Muscle layer of duodenum (tissue), 2 donors: ENCODE data around the gene HOXB7.
A peak's percentile ranks its signal among the peaks of the same experiment; 100 is the strongest.

ENCODE experiments used
- H3K27ac ChIP-seq: one replicate; pipeline ENCODE4 v1.7.0; 2013; ENCODE audit warnings: mild to moderate bottlenecking, low read length
- H3K27me3 ChIP-seq: one replicate; pipeline ENCODE4 v1.7.0; 2013; ENCODE audit warnings: low read depth, mild to moderate bottlenecking, control low read depth, low read length
- H3K36me3 ChIP-seq, 2 donors: one replicate each; pipeline ENCODE4 v1.7.0; 2013; ENCODE audit warnings: low read length in 2 of 2, control low read depth in 1 of 2, mild to moderate bottlenecking in 1 of 2; ENCODE audit not compliant: insufficient read depth in 2 of 2, control insufficient read depth in 1 of 2
- H3K4me1 ChIP-seq, 2 donors: one replicate each; pipeline ENCODE4 v1.7.0; 2013; ENCODE audit warnings: low read length in 2 of 2, mild to moderate bottlenecking in 2 of 2, control low read depth in 1 of 2, moderate library complexity in 1 of 2; ENCODE audit not compliant: insufficient read depth in 2 of 2, control insufficient read depth in 1 of 2
- H3K4me3 ChIP-seq, 2 donors: one replicate each; pipeline ENCODE4 v1.7.0; 2013; ENCODE audit warnings: low read length in 2 of 2, low read depth in 1 of 2, mild to moderate bottlenecking in 1 of 2
- H3K9me3 ChIP-seq, 2 donors: one replicate each; pipeline ENCODE4 v1.7.0; 2013; ENCODE audit warnings: low read length in 2 of 2, control low read depth in 1 of 2, mild to moderate bottlenecking in 1 of 2; ENCODE audit not compliant: control insufficient read depth in 1 of 2
- donor health status: healthy.

The HOXB7 gene

DNA sequence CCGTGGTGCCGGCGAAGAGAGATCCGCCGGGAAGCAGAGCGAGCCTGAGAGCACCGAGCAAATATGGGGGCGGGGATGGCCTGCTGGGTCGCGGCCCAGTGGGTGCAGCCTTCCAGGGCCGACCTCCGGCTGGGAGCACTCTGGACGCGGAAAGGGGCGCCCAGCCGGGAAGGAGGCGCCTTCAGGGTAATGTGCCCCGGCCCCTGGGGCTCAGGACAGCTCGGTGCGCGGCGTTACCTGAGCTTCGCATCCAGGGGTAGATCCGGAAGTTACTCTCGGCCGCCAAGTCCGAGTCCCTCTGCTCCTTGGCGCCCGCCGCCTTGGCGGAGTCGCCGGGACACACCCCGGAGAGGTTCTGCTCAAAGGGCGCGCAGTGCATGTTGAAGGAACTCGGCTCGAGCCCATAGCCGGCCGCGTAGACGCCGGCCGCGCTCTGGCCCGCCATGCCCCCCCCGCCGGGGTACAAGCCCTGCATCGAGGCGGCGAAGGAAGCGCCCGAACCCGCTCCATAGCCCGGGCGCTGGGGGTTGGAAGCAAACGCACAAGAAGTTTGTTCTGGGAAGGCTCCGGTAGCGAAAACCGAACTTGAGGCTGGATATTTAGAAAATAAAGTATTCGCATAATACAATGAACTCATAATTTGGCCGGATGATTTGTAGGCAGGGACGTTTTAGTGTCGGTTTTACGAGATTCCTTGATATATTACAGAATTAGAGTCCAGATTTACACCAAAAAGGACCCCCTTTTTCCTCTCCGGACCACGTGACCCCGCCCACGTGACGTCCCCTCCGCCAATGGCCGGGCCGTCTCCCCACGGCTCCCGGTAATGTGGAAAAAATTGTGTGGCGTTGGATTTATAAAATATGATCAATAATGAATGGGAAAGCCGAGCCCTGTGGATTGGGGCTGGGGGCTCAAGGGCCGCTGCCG is at the start of gene HOXB7:
Gene HOXB7, minus strand, starts transcription at position 736 of the 930 bp plus-strand sequence. Its CDS starts 99 bp downstream, at position 637.
- Histone ChIP-seq H3K4me1 (peaks cover 0 to 40% of the 10 kb centered on the region in 2 donors), H3K27ac (no peak within 1 kb of the TSS)

DNA sequence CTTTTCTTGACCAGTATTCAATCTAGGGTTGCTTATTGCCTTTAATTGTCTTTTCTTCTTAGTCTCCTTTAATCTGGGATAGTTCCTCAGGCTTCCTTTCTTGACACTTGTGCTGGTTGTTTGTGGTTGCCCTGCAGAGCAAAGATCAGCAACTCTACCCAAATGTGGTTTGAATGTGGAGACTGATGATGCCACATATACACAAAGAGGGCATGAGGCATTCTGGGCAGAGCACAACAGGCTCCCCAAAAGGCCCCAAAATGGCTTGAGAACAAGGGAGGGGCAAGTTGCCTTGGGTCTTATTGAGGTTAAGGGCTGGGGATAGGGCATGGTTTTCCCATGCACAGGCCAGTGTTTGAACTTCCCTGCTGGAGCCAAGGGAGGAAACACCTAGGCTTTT is 45.1 kb upstream of the HOXB7 start:
- H3K4me1 ChIP-seq: no peaks in the 10 kb centered on the region
- H3K36me3 ChIP-seq: no peaks in the 10 kb centered on the region
- no peak overlapping the region for H3K4me3 ChIP-seq
- no peaks in the 10 kb centered on the region for H3K9me3 ChIP-seq
- no peak overlapping the region for H3K27ac ChIP-seq
- H3K27me3 ChIP-seq: no peaks in the 10 kb centered on the region

More for the DNA sequence above, at the start of gene HOXB7:
- Histone ChIP-seq H3K36me3 (peaks cover 0 to 5% of the 10 kb centered on the region in 2 donors), H3K27me3 (peaks cover 52% of the 10 kb centered on the region), H3K4me3 (peak within 1 kb of the TSS; percentile 65 to 89), H3K9me3 (no peaks in the 10 kb centered on the region)

DNA sequence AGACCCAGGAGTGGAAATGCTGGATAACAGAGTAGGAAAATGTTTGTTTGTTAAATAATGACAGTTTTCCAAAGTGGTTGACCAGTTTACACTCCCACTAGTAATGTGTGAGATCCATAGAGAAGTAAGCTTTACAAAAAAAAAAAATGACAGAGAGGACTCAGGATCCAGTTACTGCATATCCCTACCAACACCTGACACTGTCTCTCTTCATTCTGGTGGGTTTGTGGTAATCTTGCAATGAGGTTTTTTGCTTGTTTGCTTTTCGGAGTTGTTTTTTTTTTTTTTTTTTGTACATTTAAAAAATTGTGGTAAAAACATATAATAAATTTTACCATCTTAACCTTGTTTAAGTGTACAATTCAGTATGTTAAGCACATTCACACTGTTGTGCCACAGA is 38.9 kb upstream of the HOXB7 start:
- Histone ChIP-seq H3K4me1 (peaks cover 0 to 20% of the 10 kb centered on the region in 2 donors), H3K9me3 (peaks cover 0 to 3% of the 10 kb centered on the region in 2 donors), H3K27me3 (peaks cover 34% of the 10 kb centered on the region), H3K27ac (no peak overlapping the region), H3K36me3 (no peaks in the 10 kb centered on the region), H3K4me3 (no peak overlapping the region)

DNA sequence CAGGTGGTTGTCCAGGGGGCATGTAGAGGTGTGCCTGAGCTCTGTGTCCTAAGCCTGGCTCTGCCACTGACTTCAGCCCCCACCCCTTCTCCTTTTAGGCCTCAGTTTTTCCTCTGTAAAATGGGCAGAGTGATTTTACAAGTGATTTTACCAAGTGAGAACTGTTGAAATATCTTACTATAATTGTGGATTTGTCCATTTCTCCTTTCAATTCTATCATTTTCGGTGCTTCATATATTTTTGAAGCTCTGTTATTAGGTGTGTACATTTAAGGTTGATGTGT is 37.1 kb upstream of the HOXB7 start:
- peaks cover 52% of the 10 kb centered on the region for H3K27me3 ChIP-seq
- H3K36me3 ChIP-seq: no peaks in the 10 kb centered on the region
- H3K9me3 ChIP-seq: peaks cover 0 to 3% of the 10 kb centered on the region in 2 donors
- peaks cover 0 to 20% of the 10 kb centered on the region in 2 donors for H3K4me1 ChIP-seq
- peak overlapping the region; percentile 53 to 73 for H3K4me3 ChIP-seq
- H3K27ac ChIP-seq: no peak overlapping the region

DNA sequence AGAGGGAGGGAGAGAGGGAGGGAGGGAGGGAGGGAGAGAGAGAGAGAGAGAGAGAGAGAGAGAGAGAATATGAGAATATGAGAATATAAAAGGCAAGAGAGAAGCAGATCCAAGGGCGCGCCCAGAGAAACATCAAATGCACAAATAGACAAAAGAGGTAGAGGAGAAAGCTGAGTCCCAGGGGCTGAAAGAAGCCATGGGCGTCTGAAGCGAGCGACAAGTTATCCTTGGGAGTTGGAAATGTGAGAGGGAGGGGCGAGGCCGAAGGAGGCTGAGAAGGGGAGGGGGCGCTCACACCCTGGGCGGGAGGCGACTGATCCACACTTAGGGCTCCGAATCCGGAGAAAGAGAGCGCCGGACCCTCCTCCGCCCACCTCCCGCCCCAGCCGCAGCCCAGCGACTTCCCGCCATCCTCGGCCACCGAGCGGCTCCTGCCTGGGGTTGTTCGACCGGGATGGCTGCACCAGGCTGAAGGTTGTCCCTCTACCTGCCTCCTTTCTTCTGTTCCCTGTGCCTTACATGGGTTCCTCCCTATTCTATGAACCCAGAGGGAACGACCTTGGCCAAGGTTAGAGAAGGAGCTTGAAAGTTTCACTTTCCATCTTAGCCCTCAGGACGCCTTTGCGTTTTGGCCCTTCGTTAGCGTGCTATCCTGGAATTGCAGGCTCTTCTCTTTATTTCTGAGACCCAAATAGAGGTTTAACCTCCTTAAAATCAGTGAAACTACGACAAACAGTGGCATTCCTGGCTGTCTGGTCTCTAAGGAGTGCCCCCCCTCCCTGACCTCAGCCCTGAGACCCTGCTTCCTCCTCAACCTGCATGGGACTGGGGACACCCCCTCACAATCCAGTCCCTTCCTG is 36.5 kb upstream of the HOXB7 start:
- peaks cover 0 to 20% of the 10 kb centered on the region in 2 donors for H3K4me1 ChIP-seq
- H3K27ac ChIP-seq: no peak overlapping the region
- H3K36me3 ChIP-seq: no peaks in the 10 kb centered on the region
- H3K9me3 ChIP-seq: peaks cover 0 to 3% of the 10 kb centered on the region in 2 donors
- peak overlapping the region; percentile 53 to 73 for H3K4me3 ChIP-seq
- peaks cover 58% of the 10 kb centered on the region for H3K27me3 ChIP-seq

DNA sequence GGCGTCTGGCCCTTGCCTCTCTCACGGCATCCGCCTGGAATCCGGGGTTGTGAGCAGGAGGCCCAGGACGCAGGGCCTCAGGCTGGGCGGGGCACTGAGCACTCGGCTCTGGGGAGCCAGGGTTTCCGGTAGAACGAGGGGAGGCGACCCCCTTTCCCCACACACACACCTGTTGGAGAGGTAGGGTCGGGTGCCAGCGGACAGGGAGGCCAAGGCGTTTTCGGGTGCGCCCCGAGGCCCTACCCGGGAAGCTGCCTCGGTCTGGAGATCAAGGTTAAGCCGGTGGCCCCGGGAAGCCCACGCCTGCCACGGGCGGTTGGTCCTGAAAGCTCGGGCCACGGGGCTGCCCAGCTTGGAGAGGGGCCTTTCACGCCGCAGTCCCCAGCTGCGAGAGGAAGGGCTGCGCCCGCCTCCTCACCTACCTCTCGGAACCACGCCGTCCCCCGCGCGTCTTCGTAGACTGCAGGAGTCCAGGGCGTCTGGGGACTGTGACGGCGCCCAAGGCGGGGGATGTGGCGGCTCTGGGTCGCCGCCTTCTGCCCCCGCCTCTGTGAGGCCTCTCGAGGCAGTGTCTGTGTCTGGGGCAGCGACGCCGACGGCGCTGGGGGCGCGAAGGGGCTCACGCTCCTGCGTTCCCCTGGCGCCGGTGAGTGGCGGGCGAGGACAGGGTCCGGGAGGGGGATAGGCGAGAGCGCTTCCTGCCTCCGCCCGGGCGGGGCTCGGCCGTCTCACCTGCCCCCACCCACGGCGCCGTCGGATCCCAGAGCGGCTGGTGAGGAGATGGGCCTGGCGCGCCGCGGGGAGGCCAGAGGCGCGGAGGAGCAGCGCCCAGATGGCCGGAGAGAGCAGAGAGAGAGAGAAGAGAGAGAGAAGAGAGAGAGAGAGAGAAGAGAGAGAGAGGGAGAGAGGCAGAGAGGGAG is 35.6 kb upstream of the HOXB7 start:
- Histone ChIP-seq H3K36me3 (no peaks in the 10 kb centered on the region), H3K9me3 (peaks cover 0 to 3% of the 10 kb centered on the region in 2 donors), H3K27ac (no peak overlapping the region), H3K4me1 (peaks cover 0 to 24% of the 10 kb centered on the region in 2 donors), H3K27me3 (peaks cover 66% of the 10 kb centered on the region), H3K4me3 (peak overlapping the region in 1 of 2 donors; percentile 43)

DNA sequence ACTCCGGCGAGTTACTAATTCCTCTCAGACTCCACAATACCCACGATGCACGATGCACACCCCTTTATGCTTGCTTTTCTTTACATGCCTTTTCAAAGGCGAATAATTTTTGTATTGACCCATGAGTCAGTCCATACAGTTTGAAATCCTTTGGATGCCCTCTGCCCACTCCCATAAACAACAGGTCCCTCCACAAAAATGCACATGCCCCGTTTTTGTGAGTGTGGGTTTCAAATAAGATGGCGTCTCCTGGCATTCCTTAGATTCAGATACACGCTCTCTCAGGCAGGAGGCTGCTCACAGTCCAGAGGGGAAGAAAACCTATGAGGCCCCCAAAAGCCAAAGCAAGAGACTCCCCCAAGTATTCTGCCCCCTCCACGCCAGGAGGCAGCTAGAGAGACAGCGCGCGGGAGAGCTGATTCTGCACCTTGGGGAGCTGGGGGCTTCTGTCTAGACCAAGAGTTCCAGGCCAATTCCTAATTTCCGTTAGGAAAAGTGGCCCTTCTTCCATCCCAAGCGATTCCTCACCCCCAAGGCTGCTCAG is 34.9 kb upstream of the HOXB7 start:
- H3K27me3 ChIP-seq: peaks cover 73% of the 10 kb centered on the region
- no peak overlapping the region for H3K27ac ChIP-seq
- peaks cover 0 to 24% of the 10 kb centered on the region in 2 donors for H3K4me1 ChIP-seq
- peaks cover 0 to 3% of the 10 kb centered on the region in 2 donors for H3K9me3 ChIP-seq
- H3K36me3 ChIP-seq: no peaks in the 10 kb centered on the region
- H3K4me3 ChIP-seq: no peak overlapping the region

DNA sequence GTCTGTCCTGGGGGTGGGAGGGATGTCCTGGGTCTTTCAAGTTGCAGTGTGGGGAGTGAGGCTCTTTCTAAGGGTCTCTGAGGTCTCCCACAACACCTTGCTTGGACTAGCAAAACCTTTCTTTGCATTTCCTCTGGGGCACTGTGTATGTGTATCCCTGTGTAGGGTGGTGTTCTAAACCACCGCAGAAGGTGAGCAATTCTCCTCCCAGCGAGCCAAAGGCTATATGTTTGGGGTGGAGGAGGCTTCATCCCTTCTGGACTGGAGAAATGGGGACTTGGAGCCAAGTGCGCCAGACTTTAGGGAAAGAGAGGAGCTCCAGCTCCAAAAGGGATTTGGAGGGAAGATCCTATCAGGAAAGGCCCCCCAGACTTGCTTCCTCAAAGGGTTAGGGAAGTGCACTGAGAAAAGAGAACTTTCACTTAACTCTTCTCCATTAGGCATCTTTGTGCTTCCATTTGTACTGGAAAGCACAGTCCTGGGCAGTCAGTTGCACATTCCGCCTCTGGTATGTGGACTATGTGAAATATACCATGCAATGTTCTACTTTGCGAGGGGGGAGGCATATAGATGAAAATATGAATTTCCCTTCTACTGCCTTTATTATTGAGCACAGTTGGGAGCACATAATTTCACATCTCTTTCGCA is 34.2 kb upstream of the HOXB7 start:
- H3K27me3 ChIP-seq: peaks cover 76% of the 10 kb centered on the region

DNA sequence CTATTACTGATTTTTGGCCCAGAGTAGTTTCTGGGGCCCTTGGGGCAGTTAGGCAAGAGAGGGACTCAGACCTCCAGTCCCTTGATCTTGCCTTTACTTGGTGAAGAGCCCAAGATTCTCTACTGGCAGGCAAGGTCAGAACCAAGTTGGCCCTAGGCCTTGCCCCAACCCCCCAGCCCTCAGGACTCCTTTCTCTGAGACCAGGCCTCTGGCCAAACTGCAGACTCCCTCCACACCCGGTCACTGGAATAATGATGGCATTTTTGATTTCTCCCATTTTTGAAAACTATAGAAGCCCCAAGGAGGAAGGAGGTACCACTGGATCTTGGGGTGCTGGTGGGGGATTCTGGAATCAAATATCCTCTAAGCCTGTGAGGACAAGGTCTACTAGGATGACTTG is 33.3 kb upstream of the HOXB7 start:
- H3K27me3 ChIP-seq: peaks cover 79% of the 10 kb centered on the region

More for the DNA sequence above, 34.2 kb upstream of the HOXB7 start:
- Histone ChIP-seq H3K36me3 (no peaks in the 10 kb centered on the region), H3K4me3 (no peak overlapping the region), H3K9me3 (peaks cover 0 to 3% of the 10 kb centered on the region in 2 donors), H3K4me1 (peaks cover 0 to 24% of the 10 kb centered on the region in 2 donors), H3K27ac (no peak overlapping the region)

DNA sequence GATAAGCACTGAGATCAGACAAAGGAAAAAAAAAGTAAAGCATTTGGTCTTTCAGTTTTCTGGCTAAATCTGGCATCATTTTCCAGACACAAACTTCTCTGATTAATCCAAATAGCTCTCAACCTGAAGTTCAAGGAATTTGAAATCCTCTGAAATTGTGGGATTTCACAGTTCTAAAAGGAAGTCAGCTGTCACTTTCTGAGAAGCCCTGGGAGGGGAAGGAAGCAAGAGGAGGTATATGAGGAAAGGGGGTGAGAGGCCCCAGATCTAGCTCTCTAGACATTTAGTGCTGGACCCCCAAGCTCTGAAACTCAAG is 32.8 kb upstream of the HOXB7 start:
- H3K4me1 ChIP-seq: peaks cover 0 to 24% of the 10 kb centered on the region in 2 donors
- no peak overlapping the region for H3K27ac ChIP-seq
- H3K9me3 ChIP-seq: peaks cover 0 to 3% of the 10 kb centered on the region in 2 donors
- no peak overlapping the region for H3K4me3 ChIP-seq
- H3K27me3 ChIP-seq: peaks cover 84% of the 10 kb centered on the region
- H3K36me3 ChIP-seq: no peaks in the 10 kb centered on the region

More for the DNA sequence above, 33.3 kb upstream of the HOXB7 start:
- no peak overlapping the region for H3K27ac ChIP-seq
- peaks cover 0 to 3% of the 10 kb centered on the region in 2 donors for H3K9me3 ChIP-seq
- H3K4me3 ChIP-seq: no peak overlapping the region
- peaks cover 0 to 24% of the 10 kb centered on the region in 2 donors for H3K4me1 ChIP-seq
- H3K36me3 ChIP-seq: no peaks in the 10 kb centered on the region
